Activated naive CD4-positive, alpha-beta T cell (primary cell): ENCODE measurements around the gene OVOL1.

Experiments used
- DNase-seq, 4 experiments: peaks; one replicate each; lab custom pipeline; 2025; lab: John Stamatoyannopoulos, UW

Gene OVOL1

GRCh38 chr11:65792456-65792855 is 5.6 kb downstream of the OVOL1 start:
- no peak for DNase-seq

GRCh38 chr11:65793144-65793581 is 6.3 kb downstream of the OVOL1 start:
- DNase-seq, result no peak

- no peak for DNase-seq
These were observed 7.0 kb downstream of the OVOL1 start for GRCh38 chr11:65793625-65794400.

GRCh38 chr11:65794570-65795510 is 8.0 kb downstream of the OVOL1 start:
- DNase-seq, result no peak

- no peak for DNase-seq
These were observed 10.1 kb downstream of the OVOL1 start for GRCh38 chr11:65796726-65797601.

GRCh38 chr11:65797711-65798110 is 10.8 kb downstream of the OVOL1 start:
- DNase-seq, result no peak

GRCh38 chr11:65798882-65799281 is 12.0 kb downstream of the OVOL1 start:
- no peak for DNase-seq

- no peak for DNase-seq
These were observed 14.5 kb downstream of the OVOL1 start for GRCh38 chr11:65801153-65801987.

- DNase-seq, result no peak
These were observed 16.0 kb downstream of the OVOL1 start for GRCh38 chr11:65802841-65803240.

- DNase-seq, result no peak
These were observed 17.1 kb downstream of the OVOL1 start for GRCh38 chr11:65803797-65804492.

- no peak for DNase-seq
These were observed 20.1 kb downstream of the OVOL1 start for GRCh38 chr11:65806979-65807378.

GRCh38 chr11:65808744-65809341 is 22.0 kb downstream of the OVOL1 start:
- no peak for DNase-seq

GRCh38 chr11:65809496-65809895 is 22.6 kb downstream of the OVOL1 start:
- no peak for DNase-seq

- DNase-seq, result no peak
These were observed 23.4 kb downstream of the OVOL1 start for GRCh38 chr11:65810046-65810868.

GRCh38 chr11:65811764-65812475 is 25.1 kb downstream of the OVOL1 start:
- no peak for DNase-seq

- DNase-seq, result no peak
These were observed 27.5 kb downstream of the OVOL1 start for GRCh38 chr11:65814131-65814985.

- DNase-seq, result no peak
These were observed 28.2 kb downstream of the OVOL1 start for GRCh38 chr11:65814986-65815565.
